ENCODE measurements around the gene CTXND1.

DNA sequence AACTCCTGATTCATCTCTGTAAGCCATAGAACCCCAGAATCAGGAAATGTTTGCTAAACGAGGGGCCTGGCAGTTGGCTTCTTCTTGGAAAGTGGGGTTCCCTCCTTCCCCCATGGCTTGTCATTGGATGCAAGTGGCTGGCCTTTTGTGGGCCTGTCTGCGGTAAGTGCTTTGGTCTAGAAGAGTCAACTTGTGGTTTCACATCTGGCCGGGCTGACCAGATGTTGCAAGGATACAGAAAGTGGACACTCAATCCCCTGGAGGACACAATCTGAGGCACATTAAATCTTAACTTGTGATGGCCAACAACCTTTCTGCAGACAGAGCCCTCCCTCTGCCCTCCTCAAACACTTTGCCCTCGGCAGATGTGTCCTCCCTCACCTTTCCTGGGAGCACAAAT lies 98.1 kb downstream of the CTXND1 start:
- TF ChIP-seq TAF1 (IDR thresholded peaks at IDR 0.05; ENCODE audit: borderline replicate concordance, insufficient read depth, low read length) (no peak), SIN3A (IDR thresholded peaks at IDR 0.05; ENCODE audit: borderline replicate concordance, insufficient read depth, low read length) (no peak), POLR2AphosphoS5 (IDR thresholded peaks at IDR 0.05; ENCODE audit: low read depth, low read length) (no peak), FOXP2 (optimal IDR thresholded peaks at IDR 0.05; ENCODE audit: borderline replicate concordance, extremely low read depth, extremely low read length, insufficient read depth) (no peak)
- TF ChIP-seq, protein P1, sequence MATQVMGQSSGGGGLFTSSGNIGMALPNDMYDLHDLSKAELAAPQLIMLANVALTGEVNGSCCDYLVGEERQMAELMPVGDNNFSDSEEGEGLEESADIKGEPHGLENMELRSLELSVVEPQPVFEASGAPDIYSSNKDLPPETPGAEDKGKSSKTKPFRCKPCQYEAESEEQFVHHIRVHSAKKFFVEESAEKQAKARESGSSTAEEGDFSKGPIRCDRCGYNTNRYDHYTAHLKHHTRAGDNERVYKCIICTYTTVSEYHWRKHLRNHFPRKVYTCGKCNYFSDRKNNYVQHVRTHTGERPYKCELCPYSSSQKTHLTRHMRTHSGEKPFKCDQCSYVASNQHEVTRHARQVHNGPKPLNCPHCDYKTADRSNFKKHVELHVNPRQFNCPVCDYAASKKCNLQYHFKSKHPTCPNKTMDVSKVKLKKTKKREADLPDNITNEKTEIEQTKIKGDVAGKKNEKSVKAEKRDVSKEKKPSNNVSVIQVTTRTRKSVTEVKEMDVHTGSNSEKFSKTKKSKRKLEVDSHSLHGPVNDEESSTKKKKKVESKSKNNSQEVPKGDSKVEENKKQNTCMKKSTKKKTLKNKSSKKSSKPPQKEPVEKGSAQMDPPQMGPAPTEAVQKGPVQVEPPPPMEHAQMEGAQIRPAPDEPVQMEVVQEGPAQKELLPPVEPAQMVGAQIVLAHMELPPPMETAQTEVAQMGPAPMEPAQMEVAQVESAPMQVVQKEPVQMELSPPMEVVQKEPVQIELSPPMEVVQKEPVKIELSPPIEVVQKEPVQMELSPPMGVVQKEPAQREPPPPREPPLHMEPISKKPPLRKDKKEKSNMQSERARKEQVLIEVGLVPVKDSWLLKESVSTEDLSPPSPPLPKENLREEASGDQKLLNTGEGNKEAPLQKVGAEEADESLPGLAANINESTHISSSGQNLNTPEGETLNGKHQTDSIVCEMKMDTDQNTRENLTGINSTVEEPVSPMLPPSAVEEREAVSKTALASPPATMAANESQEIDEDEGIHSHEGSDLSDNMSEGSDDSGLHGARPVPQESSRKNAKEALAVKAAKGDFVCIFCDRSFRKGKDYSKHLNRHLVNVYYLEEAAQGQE (IDR thresholded peaks at IDR 0.05; ENCODE audit: insufficient read depth in 1 of 2, low read depth in 2 of 2, low read length in 2 of 2) = no peak

All from PFSK-1 (cell line).